GM19467 (cell line): ENCODE measurements around the gene FBXL19.

Experiments
- ATAC-seq: cut with Tn5 transposase; IDR thresholded peaks from one replicate; pipeline ENCODE4 v1.9.1; 2021; ENCODE audit warnings: mild to moderate bottlenecking, moderate library complexity; ENCODE audit not compliant: unreplicated experiment

The FBXL19 gene

DNA sequence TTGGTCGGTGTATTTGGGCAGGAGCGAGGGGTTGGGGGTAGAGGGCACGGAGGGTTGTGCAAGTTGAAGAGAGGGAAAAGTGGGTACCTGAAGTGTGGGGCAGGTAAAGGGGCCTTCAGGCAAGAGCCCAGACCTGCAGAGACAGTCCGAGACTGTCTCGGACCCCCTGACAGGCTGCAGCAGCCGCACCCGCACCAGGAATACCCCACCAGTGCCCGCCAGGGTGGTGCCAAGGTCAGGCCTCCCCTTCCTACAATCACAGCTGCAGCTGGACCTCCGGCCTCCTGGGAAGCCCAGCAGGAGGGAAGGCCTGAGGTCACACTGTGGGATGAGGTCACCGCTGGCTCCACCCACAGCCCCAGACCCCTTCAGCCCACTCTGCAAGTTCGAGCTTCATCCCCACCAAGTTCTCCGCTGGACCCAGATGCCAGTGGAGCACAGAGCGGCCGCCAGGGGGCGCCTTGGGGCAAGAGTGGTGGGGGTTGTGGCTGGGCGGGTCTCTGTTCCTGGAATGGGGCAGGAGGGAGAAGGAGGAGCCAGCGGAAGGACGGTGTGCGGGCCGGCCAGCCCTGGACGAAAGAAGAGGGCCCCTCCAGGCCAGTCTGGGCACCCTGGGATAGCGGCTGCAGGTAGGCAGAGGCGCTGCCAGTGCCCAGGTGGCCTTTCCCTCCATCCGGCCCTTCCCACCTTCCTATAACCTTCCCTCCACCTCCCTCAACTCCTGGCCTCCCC is 61.5 kb downstream of the FBXL19 start, which contains the start of gene HSD3B7:
HSD3B7 (plus strand) TSS at position 539 of the 732 bp plus-strand sequence. CDS start 452 bp downstream, outside the sequence.
- ATAC-seq, result no peak

DNA sequence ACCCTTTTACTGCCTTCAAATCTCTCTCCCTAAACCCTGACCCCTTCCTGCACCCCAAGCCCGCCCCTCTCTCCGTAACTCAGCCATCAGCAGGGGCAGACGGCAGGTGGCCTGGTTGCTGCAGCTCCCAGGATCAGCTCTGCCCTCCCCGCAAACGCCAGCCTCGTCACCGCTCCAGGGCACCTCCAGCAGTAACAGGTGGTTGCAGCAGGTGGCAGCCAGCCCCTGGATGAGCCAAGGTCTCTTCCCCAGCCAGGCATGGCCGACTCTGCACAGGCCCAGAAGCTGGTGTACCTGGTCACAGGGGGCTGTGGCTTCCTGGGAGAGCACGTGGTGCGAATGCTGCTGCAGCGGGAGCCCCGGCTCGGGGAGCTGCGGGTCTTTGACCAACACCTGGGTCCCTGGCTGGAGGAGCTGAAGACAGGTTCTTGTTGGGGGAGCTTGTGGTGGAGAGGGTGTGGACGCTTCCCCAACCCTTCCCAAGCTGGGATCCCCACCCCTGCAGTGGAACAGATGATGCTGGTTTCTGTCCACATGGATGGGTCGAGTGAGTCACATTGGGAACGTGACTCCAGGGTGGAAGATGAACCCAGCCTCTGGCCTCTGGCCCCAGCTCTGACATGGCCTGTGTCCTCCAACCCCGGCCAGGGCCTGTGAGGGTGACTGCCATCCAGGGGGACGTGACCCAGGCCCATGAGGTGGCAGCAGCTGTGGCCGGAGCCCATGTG is 62.2 kb downstream of the FBXL19 start:
- ATAC-seq, result no peak

DNA sequence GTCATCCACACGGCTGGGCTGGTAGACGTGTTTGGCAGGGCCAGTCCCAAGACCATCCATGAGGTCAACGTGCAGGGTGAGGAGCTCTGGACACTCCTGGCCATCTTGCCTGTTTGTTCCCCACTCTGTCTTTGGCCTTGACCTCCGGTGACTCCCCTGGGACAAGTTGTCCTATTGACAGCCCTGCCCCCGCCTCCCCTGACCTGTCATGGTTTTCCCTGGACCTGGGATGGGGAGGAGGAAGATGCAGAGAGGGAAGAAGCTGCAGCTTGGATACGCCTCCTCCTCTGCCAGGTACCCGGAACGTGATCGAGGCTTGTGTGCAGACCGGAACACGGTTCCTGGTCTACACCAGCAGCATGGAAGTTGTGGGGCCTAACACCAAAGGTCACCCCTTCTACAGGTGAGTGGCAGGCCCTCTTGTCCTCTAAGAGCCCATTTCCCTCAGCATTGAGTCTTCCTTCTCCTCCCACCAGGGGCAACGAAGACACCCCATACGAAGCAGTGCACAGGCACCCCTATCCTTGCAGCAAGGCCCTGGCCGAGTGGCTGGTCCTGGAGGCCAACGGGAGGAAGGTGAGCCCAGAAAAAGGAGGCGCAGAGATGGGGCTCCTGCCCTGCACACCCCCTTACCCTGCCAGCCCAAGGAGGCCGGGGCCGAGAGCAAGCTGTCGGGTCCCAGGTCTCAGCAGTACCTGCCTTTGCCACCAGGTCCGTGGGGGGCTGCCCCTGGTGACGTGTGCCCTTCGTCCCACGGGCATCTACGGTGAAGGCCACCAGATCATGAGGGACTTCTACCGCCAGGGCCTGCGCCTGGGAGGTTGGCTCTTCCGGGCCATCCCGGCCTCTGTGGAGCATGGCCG is 63.0 kb downstream of the FBXL19 start:
- no peak for ATAC-seq

DNA sequence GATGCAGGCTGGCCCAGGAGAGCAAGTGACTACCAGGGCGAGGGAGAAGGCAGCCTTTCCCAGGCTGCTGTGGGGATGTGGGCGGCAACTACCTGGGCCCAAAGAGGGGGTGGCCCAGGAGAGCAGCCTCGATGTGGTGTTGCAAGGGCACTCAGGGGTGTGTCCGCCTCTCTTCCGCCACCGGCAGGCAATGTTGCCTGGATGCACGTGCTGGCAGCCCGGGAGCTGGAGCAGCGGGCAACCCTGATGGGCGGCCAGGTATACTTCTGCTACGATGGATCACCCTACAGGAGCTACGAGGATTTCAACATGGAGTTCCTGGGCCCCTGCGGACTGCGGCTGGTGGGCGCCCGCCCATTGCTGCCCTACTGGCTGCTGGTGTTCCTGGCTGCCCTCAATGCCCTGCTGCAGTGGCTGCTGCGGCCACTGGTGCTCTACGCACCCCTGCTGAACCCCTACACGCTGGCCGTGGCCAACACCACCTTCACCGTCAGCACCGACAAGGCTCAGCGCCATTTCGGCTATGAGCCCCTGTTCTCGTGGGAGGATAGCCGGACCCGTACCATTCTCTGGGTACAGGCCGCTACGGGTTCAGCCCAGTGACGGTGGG is 64.3 kb downstream of the FBXL19 start:
- ATAC-seq, result no peak

DNA sequence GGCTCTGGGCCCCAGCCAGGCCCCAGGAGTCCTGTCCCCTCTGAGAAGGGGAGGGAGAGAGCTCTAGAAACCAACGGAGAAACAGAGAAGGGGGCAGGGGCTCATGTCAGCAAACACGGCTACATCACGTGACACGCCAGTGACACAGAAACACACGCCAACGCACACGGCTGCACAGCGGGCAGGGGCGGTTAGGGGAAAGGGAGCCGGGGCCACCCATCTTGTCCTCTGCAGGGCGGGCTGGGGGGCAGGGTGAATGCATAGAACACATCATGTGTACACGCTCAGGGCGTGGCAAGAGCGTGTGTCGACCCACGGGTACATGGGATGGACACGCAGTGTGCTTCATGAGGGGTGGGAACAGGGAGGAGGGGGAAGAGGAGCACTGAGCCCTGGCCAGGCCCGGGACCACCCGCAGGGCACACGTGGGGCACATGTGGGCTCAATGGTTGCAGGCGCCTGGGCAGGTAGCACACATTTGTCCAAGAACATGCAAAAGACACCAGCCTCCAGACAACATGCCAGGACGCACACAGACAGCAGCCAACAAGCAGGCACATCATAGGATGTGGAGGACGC is 66.2 kb downstream of the FBXL19 start:
- no peak for ATAC-seq

DNA sequence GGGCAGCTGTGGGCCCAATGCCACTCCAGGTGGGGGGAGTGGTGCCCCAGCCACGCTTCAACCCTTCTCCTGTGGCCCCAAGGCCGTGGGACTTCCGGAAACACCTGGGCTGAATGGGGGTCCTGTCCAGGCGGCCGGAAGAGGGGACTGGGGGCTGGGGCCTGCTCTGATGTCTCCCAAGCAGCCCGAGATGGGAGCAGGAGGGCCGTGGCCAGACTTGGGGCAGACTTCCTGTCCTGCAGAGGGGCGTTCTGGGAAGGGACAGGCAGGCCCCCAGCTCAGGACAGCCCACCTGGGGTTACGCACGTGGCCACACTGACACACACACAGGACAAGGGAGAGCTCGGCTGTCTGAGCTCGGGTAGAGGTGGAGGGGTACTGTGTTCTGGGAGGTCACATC is 66.7 kb downstream of the FBXL19 start:
- no peak for ATAC-seq

DNA sequence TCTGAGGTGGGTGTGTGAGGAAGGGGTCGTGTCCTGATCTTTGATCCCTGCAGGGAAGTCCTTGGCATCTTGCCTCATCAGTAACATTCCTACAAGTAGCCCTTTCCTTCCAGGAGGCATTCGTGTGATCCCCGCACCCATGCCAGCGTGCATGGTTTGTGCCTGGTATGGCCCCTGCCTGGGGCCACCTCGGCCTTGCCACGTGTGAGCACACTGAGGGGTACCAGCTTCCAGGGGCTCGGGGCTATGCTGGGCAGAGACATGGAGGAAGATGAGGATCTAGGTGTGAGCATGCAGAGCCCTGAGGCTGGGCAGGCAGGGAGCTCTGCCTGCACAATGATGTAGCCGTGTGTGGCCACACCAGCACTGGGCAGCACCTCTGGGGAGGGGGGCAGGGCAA is 67.7 kb downstream of the FBXL19 start:
- ATAC-seq, result no peak

DNA sequence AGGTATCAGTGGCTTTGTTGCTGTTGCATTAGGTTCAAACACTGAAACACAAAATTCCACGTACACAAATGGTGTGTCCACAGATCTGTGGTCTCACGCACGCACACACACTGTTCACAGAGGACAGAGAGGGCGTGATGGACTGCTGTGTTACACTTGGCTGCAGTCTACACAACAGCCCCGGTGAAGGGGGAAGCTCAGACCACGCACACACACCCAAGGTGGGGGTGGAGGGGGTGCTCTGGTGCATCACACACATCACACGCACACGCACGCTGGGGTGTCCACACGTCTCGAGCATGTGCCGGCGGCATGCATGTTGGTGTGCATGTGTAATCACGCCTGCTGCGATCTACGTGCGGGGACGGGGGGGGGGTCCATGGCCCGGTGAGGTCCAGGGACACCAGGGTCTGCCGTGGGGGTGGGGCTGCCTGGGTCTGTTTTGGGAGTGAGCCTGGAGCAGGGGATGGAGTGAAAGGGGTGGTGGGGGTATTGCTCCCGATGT is 69.0 kb downstream of the FBXL19 start:
- no peak for ATAC-seq

DNA sequence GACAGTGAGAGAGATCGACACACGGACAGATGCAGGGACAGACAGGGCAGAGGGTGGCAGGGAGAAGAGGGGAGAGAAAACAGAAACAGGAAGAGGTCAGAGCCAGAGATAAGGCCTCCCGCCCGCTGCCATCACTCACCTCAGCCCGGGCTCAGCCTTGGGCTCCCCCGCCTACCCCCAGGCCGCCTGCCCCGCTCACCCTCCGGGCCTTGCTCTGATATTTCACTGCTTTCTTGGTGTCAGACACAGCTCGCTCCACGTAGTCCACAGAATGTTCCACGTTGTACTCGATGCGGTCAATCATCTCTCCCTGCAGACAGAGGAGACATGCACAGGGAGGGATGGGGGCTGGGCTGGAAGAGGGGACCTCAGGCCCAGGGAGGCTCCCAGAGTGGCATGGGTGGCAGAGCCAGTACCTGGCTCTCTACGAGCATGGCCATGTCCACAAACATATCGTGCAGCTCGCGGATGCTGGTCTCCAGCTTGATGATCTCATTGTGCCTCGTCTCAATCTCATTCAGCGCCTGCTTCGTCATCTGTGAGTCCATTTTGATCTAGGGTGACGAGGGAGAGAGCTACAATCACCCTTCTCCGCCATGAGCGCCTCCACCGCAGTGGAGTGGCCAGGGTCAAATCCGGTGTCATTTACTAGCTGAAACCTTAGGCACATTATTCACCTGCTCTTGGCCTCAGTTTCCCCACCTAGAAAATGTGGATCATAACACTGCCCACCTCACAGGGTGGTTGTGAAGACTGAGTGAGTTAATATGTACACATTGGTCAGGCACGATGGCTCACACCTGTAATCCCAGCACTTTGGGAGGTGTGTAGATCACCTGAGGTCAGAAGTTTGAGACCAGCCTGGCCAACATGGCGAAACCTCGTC is 69.8 kb downstream of the FBXL19 start:
- ATAC-seq, result no peak

DNA sequence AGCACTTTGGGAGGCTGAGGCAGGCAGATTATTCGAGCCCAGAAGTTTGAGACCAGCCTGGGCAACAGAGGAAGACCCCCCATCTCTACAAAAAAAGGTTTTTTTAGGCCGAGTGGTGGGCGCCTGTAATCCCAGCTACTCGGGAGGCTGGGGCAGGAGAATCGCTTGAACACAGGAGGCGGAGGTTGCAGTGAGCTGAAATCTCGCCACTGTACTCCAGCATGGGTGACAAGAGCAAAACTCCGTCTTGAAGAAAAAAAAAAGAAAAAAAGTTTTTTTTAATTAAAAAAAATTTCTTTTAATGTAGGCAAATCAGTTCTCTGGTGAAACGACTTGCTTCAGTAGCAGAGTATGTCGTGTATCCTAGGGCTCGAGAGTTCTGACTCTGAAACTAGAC is 72.6 kb downstream of the FBXL19 start:
- no peak for ATAC-seq

DNA sequence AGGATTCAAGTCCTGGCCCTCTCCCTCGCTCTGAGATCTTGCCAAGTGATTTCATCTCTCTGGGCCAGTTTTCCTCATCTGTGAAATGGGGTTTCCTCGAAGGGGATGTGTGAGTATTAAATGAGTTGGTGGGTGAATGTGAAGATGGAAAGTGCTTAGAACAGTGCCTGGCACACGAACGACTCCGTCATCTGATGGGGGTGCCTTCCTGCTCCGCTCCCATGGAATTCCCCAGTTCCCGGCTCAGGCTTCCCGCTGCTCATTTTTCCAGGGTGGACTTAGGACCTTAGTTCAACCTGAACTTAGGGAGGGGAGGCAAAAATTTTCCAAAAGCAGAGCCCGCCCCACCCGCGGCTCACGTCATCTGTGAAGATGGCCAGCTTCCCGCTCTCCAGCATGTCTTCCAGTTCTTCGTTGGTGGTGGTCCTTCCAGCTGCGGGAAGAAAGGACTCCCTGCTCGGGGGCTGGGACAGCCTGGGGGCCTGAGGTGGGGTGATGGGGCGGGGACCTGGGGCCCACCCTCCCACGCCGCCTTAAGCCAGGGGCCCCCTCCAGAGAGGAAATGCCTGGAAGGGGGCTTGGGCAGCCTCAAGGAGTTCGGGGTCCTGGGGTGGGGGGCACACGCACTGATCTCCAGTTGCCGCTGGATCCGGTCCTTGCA is 73.1 kb downstream of the FBXL19 start:
- ATAC-seq, result no peak

DNA sequence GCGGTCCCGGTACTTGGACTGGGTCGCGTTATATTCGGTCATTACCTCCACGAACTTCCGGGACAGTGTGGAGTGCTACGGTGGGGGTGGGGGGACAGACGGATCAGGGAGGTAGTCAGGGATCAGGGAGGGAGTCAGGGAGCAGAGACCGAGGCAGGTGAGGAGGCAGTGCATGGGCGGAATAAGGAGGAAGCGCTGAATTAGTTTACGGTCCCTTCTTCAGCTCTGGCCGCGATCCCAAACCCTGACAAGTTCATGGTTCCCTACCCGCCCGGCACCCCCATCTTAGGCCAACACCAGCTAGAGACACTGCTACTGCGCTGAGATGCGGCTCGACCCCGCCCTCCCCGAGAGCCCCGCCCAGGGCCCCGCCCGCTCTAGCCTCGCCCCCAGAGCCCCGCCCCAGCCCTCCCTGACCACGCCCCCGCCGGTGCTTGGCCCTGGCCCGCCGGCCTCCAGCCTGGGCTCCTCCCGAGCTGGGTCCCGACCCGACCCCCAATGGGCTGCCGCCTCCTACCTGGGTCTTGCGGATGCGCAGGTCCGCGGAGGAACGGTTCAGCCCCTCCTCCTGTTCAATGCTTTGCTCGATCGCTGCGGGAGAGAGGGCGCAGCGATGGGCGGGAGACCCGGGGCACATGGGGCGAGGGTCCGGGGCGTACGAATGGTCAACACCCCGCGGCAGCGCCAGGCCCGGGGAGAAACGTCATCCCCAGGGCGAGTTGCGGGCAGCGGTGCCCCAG is 73.8 kb downstream of the FBXL19 start:
- no peak for ATAC-seq

DNA sequence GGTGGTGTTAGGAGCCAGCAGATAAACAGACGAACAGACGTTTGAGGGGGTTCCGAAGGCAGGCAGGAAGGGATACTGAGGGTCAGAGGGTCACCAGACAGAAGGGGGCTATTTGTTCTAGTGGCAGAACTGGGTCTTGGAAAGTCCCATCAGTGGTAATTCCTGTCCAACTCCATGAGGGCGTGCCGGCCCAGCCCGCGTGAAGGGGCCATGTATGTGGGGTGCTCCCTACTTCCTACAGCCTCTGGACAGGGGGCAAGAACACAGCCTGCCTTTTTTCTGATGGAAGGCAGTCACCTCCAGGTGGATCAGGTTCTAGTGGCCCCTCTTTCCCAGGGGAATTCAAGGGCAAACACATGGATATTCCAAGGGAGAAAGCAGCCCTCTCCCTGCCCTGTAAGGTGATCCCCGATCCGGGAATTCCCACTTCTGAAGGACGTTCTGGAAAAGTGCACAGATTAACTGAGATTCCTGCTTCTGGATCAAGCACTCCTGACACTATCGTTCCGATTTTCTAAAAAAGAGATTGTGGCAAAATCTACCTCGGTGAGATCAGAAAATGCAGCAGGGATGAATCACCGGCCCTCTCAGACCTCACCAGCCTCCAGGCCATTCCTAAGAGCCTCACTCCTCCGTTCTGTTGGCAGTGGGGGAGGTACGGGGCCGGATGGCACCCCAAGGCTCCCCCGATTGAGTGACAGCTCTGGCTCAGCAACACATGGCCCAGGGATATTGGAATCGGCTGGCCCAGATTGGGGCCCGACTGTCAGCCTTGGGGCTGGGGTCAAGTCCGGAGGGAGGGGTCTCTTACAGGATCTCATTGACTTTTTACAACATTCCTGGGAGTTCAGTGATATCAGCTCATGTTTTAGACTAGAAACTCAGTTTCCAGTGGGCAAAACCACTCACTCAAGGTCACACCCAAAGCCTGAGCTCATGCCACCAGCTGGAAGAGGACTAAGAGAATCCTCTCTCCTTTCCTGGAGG is 74.6 kb downstream of the FBXL19 start:
- ATAC-seq, result no peak
